ENCODE data around the gene DYNAP.

Gene DYNAP

DNA sequence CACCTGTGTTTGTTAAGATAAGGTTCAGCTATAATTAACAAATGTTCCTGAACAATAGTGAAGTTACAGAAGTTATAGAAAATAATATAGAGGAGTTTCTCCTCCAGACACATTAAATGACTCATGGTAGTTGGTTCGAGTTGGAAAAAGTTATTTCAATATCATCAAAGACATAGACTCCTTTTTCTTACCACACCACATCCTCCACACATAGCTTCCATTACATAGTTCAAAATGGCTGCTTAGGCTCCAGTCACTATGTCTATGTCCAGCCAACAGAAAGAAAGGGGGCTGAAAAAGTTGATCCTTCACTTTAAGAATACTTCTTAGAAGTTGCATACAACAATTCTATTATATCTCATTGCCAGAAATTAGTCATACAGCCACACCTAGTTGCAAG, 50.7 kb downstream of the DYNAP start:
- no peak for DNase-seq

DNA sequence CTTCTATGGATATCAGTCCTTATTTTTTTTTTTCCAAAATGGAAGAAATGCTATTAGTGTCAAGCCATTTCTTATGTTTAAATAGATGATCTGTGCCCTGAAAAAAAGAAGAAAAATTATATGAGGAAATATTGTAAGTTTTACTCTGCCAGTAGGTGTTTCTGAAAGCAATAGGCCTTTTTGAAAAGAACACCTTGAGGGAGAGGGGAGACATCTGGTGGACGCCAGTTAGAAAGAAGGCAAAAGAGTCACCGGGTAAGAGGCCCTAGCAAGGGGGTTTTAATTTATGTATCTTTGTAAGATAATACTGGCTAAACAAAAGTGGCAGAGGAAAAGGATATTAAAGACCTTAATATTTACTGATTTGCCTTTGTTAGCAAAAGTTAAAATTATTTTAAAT, 56.1 kb downstream of the DYNAP start:
- no peak for DNase-seq
